ENCODE results near the gene AGPS. TPM values are rescaled to one million over a fixed set of nuclear protein-coding genes. Genes with fewer than 3 reads are reported as not detected.

Gene AGPS
- total and polyA plus RNA-seq, 7 experiments from 2014 or later: 11.8 to 60.4 (median 21.8) TPM

GRCh38 chr2:177543007-177543760, 150.6 kb downstream of the AGPS start:
- no peaks in the 10 kb centered on the region for H3K4me1 ChIP-seq (ENCODE audit: control insufficient read depth in 2 of 2, insufficient read depth in 2 of 2, low read length in 2 of 2)
- no peak for DNase-seq
- ChIA-PET POLR2A (no interaction called here), CTCF (no interaction called here)
- ATAC-seq: no peak
- Mint-ChIP-seq H3K9me3 (peaks cover 0 to 6% (median 0%) of the 10 kb centered on the region in 11 donors), H3K27ac (no peak overlapping the region), H3K4me3 (no peak overlapping the region), H3K36me3 (peaks cover 0 to 14% (median 7%) of the 10 kb centered on the region in 5 donors), H3K4me1 (peaks cover 0 to 32% (median 0%) of the 10 kb centered on the region in 7 donors), H3K27me3 (no peaks in the 10 kb centered on the region)
- no peaks in the 10 kb centered on the region for H3K27me3 ChIP-seq (ENCODE audit: control insufficient read depth in 2 of 2, insufficient read depth in 2 of 2, low read length in 2 of 2)
- no peaks in the 10 kb centered on the region for H3K9me3 ChIP-seq (ENCODE audit: control insufficient read depth in 2 of 3, low read length in 3 of 3)
- no peak overlapping the region for H3K27ac ChIP-seq (ENCODE audit: low read depth, low read length)
- intact Hi-C loops (cut with micrococcal nuclease): no loop called here
- H3K4me3 ChIP-seq (ENCODE audit: low read length): no peak overlapping the region
- no peaks in the 10 kb centered on the region for H3K36me3 ChIP-seq (ENCODE audit: control insufficient read depth in 2 of 3, insufficient read depth in 3 of 3, low read length in 3 of 3)

GRCh38 chr2:177545143-177545542, 152.6 kb downstream of the AGPS start:
- H3K4me3 ChIP-seq (ENCODE audit: low read length): no peak overlapping the region
- no peaks in the 10 kb centered on the region for H3K27me3 ChIP-seq (ENCODE audit: control insufficient read depth in 2 of 2, insufficient read depth in 2 of 2, low read length in 2 of 2)
- no peaks in the 10 kb centered on the region for H3K36me3 ChIP-seq (ENCODE audit: control insufficient read depth in 2 of 3, insufficient read depth in 3 of 3, low read length in 3 of 3)
- POLR2A ChIA-PET: interaction anchor here (0.7 kb wide), 1 partner anchor 987 kb away, joined by 4 read pairs; no protein-coding TSS in a partner anchor
- DNase-seq: no peak
- H3K4me1 Mint-ChIP-seq: peaks cover 0 to 39% (median 0%) of the 10 kb centered on the region in 7 donors
- H3K4me1 ChIP-seq (ENCODE audit: control insufficient read depth in 2 of 2, insufficient read depth in 2 of 2, low read length in 2 of 2): no peaks in the 10 kb centered on the region
- intact Hi-C loops (cut with micrococcal nuclease): no loop called here
- no peak overlapping the region for H3K27ac Mint-ChIP-seq
- no peaks in the 10 kb centered on the region for H3K27me3 Mint-ChIP-seq
- no peaks in the 10 kb centered on the region for H3K9me3 ChIP-seq (ENCODE audit: control insufficient read depth in 2 of 3, low read length in 3 of 3)
- ATAC-seq: no peak
- CTCF ChIA-PET: interaction anchor here (0.5 to 0.6 kb wide), 3 partner anchors 10 to 23 kb away, joined by 3 read pairs; no protein-coding TSS in a partner anchor
- H3K4me3 Mint-ChIP-seq: no peak overlapping the region
- peaks cover 0 to 12% (median 0%) of the 10 kb centered on the region in 5 donors for H3K36me3 Mint-ChIP-seq
- H3K9me3 Mint-ChIP-seq: peaks cover 0 to 6% (median 0%) of the 10 kb centered on the region in 11 donors
- H3K27ac ChIP-seq (ENCODE audit: low read depth, low read length): no peak overlapping the region

GRCh38 chr2:177545981-177546585, 153.5 kb downstream of the AGPS start:
- Mint-ChIP-seq H3K4me1 (peaks cover 0 to 38% (median 0%) of the 10 kb centered on the region in 7 donors), H3K27me3 (no peaks in the 10 kb centered on the region), H3K36me3 (peaks cover 0 to 12% (median 0%) of the 10 kb centered on the region in 5 donors), H3K9me3 (peaks cover 0 to 6% (median 4%) of the 10 kb centered on the region in 11 donors), H3K27ac (no peak overlapping the region), H3K4me3 (no peak overlapping the region)
- H3K27me3 ChIP-seq (ENCODE audit: control insufficient read depth in 2 of 2, insufficient read depth in 2 of 2, low read length in 2 of 2): no peaks in the 10 kb centered on the region
- no peaks in the 10 kb centered on the region for H3K36me3 ChIP-seq (ENCODE audit: control insufficient read depth in 2 of 3, insufficient read depth in 3 of 3, low read length in 3 of 3)
- no peak overlapping the region for H3K27ac ChIP-seq (ENCODE audit: low read depth, low read length)
- intact Hi-C loops (cut with micrococcal nuclease): no loop called here
- ChIA-PET CTCF (no interaction called here), POLR2A (no interaction called here)
- no peak overlapping the region for H3K4me3 ChIP-seq (ENCODE audit: low read length)
- no peak for DNase-seq
- H3K9me3 ChIP-seq (ENCODE audit: control insufficient read depth in 2 of 3, low read length in 3 of 3): no peaks in the 10 kb centered on the region
- no peaks in the 10 kb centered on the region for H3K4me1 ChIP-seq (ENCODE audit: control insufficient read depth in 2 of 2, insufficient read depth in 2 of 2, low read length in 2 of 2)
- ATAC-seq: no peak

GRCh38 chr2:177547122-177547521, 154.5 kb downstream of the AGPS start:
- Mint-ChIP-seq H3K4me3 (no peak overlapping the region), H3K4me1 (peaks cover 0 to 38% (median 0%) of the 10 kb centered on the region in 7 donors), H3K27ac (peak overlapping the region in 1 of 9 donors; percentile 33), H3K36me3 (peaks cover 0 to 14% (median 0%) of the 10 kb centered on the region in 5 donors), H3K9me3 (peaks cover 0 to 7% (median 4%) of the 10 kb centered on the region in 11 donors), H3K27me3 (no peaks in the 10 kb centered on the region)
- ATAC-seq: no peak
- intact Hi-C loops (cut with micrococcal nuclease): no loop called here
- ChIA-PET CTCF (no interaction called here), POLR2A (no interaction called here)
- no peak for DNase-seq
- no peaks in the 10 kb centered on the region for H3K36me3 ChIP-seq (ENCODE audit: control insufficient read depth in 2 of 3, insufficient read depth in 3 of 3, low read length in 3 of 3)
- H3K9me3 ChIP-seq (ENCODE audit: control insufficient read depth in 2 of 3, low read length in 3 of 3): no peaks in the 10 kb centered on the region
- H3K4me3 ChIP-seq (ENCODE audit: low read length): no peak overlapping the region
- H3K4me1 ChIP-seq (ENCODE audit: control insufficient read depth in 2 of 2, insufficient read depth in 2 of 2, low read length in 2 of 2): no peaks in the 10 kb centered on the region
- no peaks in the 10 kb centered on the region for H3K27me3 ChIP-seq (ENCODE audit: control insufficient read depth in 2 of 2, insufficient read depth in 2 of 2, low read length in 2 of 2)
- H3K27ac ChIP-seq (ENCODE audit: low read depth, low read length): no peak overlapping the region

- ATAC-seq (no peak), DNase-seq (no peak)
- ChIA-PET CTCF (interaction anchor here (0.6 kb wide), 1 partner anchor 1154 kb away, joined by 3 read pairs; no protein-coding TSS in a partner anchor), POLR2A (no interaction called here)
- H3K4me1 Mint-ChIP-seq: peaks cover 0 to 41% (median 3%) of the 10 kb centered on the region in 7 donors
- intact Hi-C loops (cut with micrococcal nuclease): no loop called here
- H3K27me3 ChIP-seq (ENCODE audit: control insufficient read depth in 2 of 2, insufficient read depth in 2 of 2, low read length in 2 of 2): no peaks in the 10 kb centered on the region
- no peak overlapping the region for H3K4me3 Mint-ChIP-seq
- H3K4me3 ChIP-seq (ENCODE audit: low read length): no peak overlapping the region
- H3K27ac Mint-ChIP-seq: no peak overlapping the region
- no peaks in the 10 kb centered on the region for H3K9me3 ChIP-seq (ENCODE audit: control insufficient read depth in 2 of 3, low read length in 3 of 3)
- H3K9me3 Mint-ChIP-seq: peaks cover 0 to 10% (median 4%) of the 10 kb centered on the region in 11 donors
- H3K36me3 ChIP-seq (ENCODE audit: control insufficient read depth in 2 of 3, insufficient read depth in 3 of 3, low read length in 3 of 3): peaks cover 0 to 2% (median 0%) of the 10 kb centered on the region in 3 experiments
- H3K36me3 Mint-ChIP-seq: peaks cover 0 to 13% (median 3%) of the 10 kb centered on the region in 5 donors
- H3K27ac ChIP-seq (ENCODE audit: low read depth, low read length): no peak overlapping the region
- peaks cover 0 to 3% (median 0%) of the 10 kb centered on the region in 5 donors for H3K27me3 Mint-ChIP-seq
- no peaks in the 10 kb centered on the region for H3K4me1 ChIP-seq (ENCODE audit: control insufficient read depth in 2 of 2, insufficient read depth in 2 of 2, low read length in 2 of 2)
Measured at GRCh38 chr2:177547772-177548171, 155.2 kb downstream of the AGPS start.

GRCh38 chr2:177548636-177549035, 156.1 kb downstream of the AGPS start:
- H3K27ac Mint-ChIP-seq: no peak overlapping the region
- Histone ChIP-seq H3K27ac (ENCODE audit: low read depth, low read length) (no peak overlapping the region), H3K9me3 (ENCODE audit: control insufficient read depth in 2 of 3, low read length in 3 of 3) (no peaks in the 10 kb centered on the region), H3K4me1 (ENCODE audit: control insufficient read depth in 2 of 2, insufficient read depth in 2 of 2, low read length in 2 of 2) (no peaks in the 10 kb centered on the region), H3K36me3 (ENCODE audit: control insufficient read depth in 2 of 3, insufficient read depth in 3 of 3, low read length in 3 of 3) (peaks cover 0 to 4% (median 0%) of the 10 kb centered on the region in 3 experiments), H3K4me3 (ENCODE audit: low read length) (no peak overlapping the region), H3K27me3 (ENCODE audit: control insufficient read depth in 2 of 2, insufficient read depth in 2 of 2, low read length in 2 of 2) (no peaks in the 10 kb centered on the region)
- DNase-seq: no peak
- ChIA-PET CTCF (interaction anchor here (0.5 kb wide), 1 partner anchor 254 kb away, joined by 4 read pairs; no protein-coding TSS in a partner anchor), POLR2A (no interaction called here)
- ATAC-seq: no peak
- no peak overlapping the region for H3K4me3 Mint-ChIP-seq
- peaks cover 0 to 12% (median 4%) of the 10 kb centered on the region in 11 donors for H3K9me3 Mint-ChIP-seq
- H3K36me3 Mint-ChIP-seq: peaks cover 0 to 10% (median 4%) of the 10 kb centered on the region in 5 donors
- peaks cover 2 to 49% (median 11%) of the 10 kb centered on the region in 7 donors for H3K4me1 Mint-ChIP-seq
- intact Hi-C loops (cut with micrococcal nuclease): no loop called here
- H3K27me3 Mint-ChIP-seq: peaks cover 0 to 4% (median 0%) of the 10 kb centered on the region in 5 donors

Data from naive thymus-derived CD4-positive, alpha-beta T cell (primary cell).